Regular cardiac myocyte (primary cell): ENCODE measurements around the gene SPATA3. TPM values are rescaled to one million over a fixed set of nuclear protein-coding genes. Genes with fewer than 3 reads are reported as not detected.

Experiments
- total RNA-seq: library from RNA; depleted of rRNA; stranded (reverse); fragments of >200 nt; gene quantifications from 2 replicates; pipeline ENCODE4 v1.2.3, GENCODE V29; 2014

SPATA3 gene
- not detected in 2 replicates for total RNA-seq

DNA sequence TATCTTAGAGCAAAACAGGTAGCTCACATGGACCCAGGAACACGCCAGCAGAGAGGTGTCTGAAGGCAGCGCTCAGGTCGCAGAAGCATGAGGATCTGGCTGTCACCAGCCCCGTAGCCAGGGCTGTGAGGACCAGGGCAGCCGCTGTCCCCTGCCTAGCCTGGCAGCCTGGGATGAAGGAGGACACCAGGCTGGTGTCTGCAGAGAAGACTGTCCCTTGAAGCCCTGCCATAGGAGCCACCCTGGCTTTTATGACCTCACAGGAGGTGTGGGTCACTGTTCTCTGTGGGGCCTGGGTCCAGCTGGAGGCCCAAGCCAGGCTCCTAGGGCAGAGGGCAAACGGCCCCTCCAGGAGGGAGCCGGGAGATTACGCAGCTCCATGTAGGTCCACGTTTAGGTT is at the start of gene SPATA3:
Gene SPATA3 (plus strand): TSS at position 301 of the 400 bp plus-strand sequence. CDS start 113 bp downstream, outside the sequence.

DNA sequence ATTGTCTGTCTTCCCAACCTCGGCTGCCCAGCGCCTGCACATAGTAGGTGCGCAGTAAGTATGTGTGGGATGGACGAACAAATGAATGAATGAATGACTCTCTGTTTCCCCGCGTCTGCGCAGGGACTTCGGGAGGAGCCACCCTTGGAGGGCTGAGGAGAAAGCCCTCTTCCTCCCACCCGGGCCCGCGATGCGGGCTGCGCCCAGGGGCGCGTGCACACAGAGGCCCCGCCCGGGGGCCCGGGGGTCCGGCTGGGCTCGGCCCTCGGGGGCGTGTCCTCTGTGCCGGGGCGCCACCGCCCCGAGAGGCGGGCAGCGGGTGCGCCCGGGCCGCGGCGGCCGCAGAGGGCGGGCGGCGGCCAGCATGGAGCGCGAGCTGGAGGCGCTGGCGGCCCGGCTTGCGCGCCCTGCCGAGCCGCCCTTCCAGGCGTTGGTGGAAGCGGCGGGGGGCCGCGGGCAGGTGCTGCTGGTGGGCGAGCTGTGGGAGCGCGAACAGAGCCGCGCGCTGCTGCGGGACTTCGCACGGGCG is 41.3 kb downstream of the SPATA3 start, which contains the start of gene C2orf72:
Gene C2orf72 (plus strand): TSS at position 322 of the 529 bp plus-strand sequence. CDS start 43 bp downstream, at position 365.

DNA sequence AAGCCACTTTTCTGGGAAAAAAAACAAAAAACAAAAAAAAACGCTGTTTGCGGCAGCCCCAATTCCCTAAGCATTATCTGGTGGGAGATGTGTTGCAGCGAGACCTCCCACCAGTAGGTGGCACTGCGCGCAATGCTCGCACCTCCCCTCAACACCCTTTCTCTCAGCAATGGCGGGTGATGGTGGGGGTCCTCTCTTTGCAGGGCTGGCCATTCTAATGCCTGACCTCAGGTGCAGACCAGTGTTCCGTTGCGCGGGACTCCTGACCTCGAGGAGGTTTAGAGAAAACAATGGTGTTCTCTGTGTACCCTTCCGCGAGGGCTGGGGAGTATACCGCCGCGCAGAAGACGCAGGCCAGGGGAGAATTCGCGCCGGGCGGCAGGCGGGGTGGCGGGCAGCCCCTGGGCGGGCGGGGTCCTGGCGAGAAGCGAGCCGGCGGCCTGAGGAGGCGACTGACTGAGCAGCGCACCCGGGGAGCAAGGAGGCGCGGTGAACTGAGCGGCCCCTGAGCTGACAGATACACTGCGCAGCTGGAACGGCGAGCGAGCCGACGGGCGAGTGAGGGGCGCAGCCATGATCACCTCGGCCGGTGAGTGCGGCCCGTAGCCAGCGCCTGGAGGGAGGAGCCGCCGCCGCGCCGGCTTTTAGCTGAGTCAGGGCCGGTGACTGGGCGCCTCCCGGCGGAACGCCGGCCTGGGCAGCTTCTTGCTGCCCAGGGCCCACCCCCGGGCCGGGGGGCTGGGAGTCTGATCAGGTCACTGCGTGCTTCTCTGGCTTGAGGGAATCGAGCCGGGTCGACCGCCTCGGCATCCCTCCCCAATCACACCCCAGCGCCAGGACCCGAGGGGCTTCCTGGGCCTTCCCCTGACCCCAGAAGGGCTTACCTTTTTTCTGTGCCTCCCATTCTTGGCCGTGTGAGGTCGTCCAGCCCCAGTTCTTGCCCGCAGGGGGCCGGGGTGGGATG is 60.8 kb downstream of the SPATA3 start, which contains the start of gene PSMD1:
Gene PSMD1 (plus strand): TSS at position 415 of the 964 bp plus-strand sequence. CDS start 159 bp downstream, at position 574.

Other genes starting within 250 kb of the SPATA3 start
- 37.0 and 118 TPM in 2 replicates for gene ITM2C, start 131.2 kb upstream of the SPATA3 start, total RNA-seq
- gene GPR55, start 70.9 kb upstream of the SPATA3 start, total RNA-seq, result not detected in 2 replicates
- 0.38 and 5.1 TPM in 2 replicates for gene C2orf72, start 41.4 kb downstream of the SPATA3 start, total RNA-seq
- gene PSMD1, start 60.7 kb downstream of the SPATA3 start, total RNA-seq, result 120 and 187 TPM in 2 replicates
- gene HTR2B, start 128.9 kb downstream of the SPATA3 start, total RNA-seq, result 1.9 and 13.0 TPM in 2 replicates
- gene ARMC9, start 202.5 kb downstream of the SPATA3 start, total RNA-seq, result 35.1 and 44.8 TPM in 2 replicates